HG02759 (cell line): ENCODE results near the gene ACIN1.
A peak's percentile ranks its signal among the peaks of the same experiment; 100 is the strongest.

Experiments
- ATAC-seq: cut with Tn5 transposase; IDR thresholded peaks from one replicate; pipeline ENCODE4 v1.9.1; 2021; ENCODE audit warnings: mild to moderate bottlenecking, moderate library complexity; ENCODE audit not compliant: unreplicated experiment

ACIN1 gene, protein sequence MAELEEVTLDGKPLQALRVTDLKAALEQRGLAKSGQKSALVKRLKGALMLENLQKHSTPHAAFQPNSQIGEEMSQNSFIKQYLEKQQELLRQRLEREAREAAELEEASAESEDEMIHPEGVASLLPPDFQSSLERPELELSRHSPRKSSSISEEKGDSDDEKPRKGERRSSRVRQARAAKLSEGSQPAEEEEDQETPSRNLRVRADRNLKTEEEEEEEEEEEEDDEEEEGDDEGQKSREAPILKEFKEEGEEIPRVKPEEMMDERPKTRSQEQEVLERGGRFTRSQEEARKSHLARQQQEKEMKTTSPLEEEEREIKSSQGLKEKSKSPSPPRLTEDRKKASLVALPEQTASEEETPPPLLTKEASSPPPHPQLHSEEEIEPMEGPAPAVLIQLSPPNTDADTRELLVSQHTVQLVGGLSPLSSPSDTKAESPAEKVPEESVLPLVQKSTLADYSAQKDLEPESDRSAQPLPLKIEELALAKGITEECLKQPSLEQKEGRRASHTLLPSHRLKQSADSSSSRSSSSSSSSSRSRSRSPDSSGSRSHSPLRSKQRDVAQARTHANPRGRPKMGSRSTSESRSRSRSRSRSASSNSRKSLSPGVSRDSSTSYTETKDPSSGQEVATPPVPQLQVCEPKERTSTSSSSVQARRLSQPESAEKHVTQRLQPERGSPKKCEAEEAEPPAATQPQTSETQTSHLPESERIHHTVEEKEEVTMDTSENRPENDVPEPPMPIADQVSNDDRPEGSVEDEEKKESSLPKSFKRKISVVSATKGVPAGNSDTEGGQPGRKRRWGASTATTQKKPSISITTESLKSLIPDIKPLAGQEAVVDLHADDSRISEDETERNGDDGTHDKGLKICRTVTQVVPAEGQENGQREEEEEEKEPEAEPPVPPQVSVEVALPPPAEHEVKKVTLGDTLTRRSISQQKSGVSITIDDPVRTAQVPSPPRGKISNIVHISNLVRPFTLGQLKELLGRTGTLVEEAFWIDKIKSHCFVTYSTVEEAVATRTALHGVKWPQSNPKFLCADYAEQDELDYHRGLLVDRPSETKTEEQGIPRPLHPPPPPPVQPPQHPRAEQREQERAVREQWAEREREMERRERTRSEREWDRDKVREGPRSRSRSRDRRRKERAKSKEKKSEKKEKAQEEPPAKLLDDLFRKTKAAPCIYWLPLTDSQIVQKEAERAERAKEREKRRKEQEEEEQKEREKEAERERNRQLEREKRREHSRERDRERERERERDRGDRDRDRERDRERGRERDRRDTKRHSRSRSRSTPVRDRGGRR

GRCh38 chr14:23094666-23095195 is at the start of gene ACIN1:
TSS of gene ACIN1 (minus strand) at chr14:23095136. CDS start at chr14:23095112, 24 bp downstream.
- peak; percentile 45 for ATAC-seq

GRCh38 chr14:23143911-23144310 is 49.0 kb upstream of the ACIN1 start:
- ATAC-seq, result no peak

DNA sequence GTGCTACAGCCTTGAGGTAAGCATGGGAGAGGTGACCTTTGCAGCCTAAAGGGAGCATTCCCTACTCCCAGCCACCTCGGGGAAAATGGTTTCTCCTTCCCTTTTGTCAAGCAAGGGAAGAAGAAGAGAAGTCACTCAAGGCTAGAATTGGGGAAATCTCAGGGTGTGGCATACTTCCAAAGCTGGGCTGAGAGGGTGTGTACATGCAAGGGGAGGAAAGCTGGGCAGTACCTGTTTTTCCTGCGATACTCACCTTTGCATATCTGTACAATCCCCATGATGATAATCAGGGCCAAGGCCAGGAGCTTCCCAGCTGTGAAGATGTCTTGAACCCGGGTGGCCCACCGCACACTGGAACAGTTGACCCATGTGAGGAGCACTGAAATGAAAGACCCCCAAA is 47.9 kb upstream of the ACIN1 start:
- no peak for ATAC-seq

GRCh38 chr14:23141706-23142444 is 46.9 kb upstream of the ACIN1 start:
- no peak for ATAC-seq

DNA sequence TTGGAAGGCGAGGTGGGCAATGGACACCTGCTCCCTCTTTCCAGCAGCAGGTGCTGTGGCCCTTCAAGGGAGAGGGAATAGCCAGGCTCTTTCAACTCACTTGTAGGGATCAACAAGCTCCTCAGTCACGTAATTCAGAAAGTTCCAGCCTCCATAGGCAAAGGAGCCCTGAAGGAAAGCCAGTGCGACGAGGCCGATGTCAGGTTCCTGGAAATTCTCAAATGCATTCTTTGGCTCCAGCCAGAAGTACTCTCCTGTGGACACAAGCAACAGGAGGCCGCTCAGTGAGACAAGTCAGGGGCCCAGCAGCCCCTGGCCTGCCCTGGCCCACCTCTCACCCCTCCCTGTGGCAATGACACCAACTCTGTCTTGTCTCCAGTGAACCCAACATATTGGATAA is 45.4 kb upstream of the ACIN1 start:
- ATAC-seq, result no peak

- no peak for ATAC-seq
Measured at GRCh38 chr14:23139874-23140273, 44.9 kb upstream of the ACIN1 start.

- no peak for ATAC-seq
Measured at GRCh38 chr14:23137813-23138535, 43.0 kb upstream of the ACIN1 start.

- ATAC-seq, result no peak
Measured at GRCh38 chr14:23137192-23137812, 42.4 kb upstream of the ACIN1 start.

- no peak for ATAC-seq
Measured at GRCh38 chr14:23136566-23137133, 41.7 kb upstream of the ACIN1 start.

DNA sequence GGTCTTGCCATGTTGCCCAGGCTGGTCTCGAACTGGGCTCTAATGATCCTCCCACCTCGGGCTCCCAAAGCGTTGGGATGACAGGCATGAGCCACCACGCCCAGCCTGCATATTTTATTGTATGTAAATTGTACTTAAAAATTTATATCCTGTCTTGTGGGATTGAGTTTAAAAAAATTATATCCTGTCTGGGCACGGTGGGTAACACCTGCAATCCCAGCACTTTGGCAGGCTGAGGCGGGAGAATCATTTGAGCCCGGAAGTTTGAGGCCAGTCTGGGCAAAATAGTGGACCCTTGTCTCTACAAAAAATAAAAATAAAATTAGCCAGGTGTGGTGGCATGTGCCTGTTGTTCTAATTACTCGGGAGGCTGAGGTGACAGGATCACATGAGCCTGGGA is 38.0 kb upstream of the ACIN1 start:
- ATAC-seq, result no peak

- ATAC-seq, result no peak
Measured at GRCh38 chr14:23131482-23131881, 36.5 kb upstream of the ACIN1 start.

- ATAC-seq, result no peak
Measured at GRCh38 chr14:23130871-23131270, 35.9 kb upstream of the ACIN1 start.

DNA sequence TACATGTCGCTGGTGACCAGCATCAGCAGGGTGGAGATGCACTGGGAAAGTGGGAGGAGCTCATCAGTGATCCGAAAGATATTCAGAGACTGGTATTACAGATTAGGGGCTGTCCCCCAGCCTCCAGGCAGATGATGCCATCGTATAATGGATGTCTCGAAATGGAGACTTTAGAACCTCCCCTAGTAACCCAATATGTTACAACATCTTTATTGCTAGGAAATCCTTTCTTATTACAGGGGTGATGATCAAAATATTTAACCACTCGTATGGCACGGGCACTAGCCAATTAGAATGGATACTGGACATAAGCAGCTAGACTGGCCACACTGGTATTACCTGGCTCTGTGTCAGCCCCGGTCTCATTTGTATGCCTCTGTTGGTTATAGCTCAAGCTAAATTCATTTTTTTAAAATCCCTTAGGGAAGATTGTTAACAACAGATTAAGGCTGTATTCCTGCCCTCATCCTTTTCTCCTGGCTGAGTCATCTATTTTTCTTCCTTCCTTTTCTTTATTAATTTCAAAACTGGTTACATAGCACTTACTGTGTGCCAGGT is 34.9 kb upstream of the ACIN1 start:
- ATAC-seq, result no peak

DNA sequence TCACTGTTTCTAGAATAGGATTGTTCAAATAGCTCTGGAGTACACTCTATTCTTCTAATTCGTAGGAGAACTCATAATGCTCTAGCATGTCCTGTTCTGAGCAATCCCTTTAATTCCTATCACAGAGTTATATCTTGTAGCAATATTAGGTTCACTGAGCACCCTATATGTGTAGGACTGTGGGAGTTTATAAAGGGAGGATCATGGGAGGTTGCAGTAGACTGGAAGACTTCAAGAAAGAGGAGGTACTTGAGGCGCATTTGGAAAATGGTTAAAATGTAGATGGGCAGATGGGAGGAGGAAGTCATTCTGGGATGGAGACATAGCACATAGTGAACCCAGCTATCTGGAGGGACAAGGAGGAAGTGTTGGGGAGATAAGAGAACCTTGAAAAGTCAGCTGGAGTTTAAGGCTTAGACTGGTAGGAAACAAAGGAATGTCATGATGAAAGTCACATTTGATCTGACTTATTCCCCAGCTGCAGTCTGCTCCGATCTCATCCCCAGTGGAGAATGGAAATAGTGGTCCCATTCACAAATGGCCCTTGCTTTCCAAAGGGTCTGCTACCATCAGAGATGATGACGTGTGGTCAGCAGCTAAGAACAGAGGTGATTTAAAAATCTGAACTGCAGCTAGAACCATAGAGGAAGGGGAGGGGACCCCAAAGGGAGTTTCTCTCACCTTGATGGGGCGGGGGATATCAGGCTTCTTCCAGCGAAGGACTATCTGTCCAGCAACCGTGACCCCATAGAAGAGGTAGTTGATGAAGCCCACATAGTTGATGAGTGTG is 34.2 kb upstream of the ACIN1 start:
- no peak for ATAC-seq

- no peak for ATAC-seq
Measured at GRCh38 chr14:23127861-23128260, 32.9 kb upstream of the ACIN1 start.

DNA sequence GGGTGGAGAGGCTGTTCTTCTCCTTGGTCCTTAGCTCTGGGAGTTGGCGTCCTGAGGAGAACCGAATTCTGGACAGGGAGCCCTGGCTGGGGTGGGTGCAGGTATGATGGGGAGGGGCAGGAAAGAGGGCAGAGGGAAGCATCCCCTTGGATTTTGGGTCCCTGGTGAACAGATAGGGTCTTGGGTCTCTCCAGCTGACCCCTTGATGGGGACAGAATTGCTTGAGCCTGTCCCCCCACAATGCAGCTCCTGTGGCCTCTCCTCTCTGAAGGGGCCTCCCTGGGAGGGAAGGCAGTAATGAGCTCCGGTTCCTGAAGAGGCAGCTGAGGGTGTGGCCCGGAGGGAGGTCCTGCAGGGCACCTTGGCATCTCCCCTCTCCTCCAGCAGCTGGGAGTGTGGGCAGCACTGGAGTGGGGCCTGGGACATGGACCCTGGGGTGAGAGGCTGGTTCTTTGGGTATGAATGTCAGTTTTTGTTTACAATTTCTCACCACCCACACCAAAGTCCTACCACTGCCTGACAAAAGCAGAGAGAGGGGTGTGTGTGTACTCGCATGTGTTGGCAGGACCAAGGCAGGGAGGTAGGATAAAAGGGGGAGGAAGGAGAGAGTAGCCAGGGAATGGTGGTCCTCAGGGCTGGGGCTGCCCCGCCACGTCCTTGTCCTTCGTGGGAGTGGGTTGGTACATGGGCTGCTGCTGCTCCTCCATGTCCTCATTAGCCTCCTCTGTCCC is 31.8 kb upstream of the ACIN1 start:
- ATAC-seq, result no peak

DNA sequence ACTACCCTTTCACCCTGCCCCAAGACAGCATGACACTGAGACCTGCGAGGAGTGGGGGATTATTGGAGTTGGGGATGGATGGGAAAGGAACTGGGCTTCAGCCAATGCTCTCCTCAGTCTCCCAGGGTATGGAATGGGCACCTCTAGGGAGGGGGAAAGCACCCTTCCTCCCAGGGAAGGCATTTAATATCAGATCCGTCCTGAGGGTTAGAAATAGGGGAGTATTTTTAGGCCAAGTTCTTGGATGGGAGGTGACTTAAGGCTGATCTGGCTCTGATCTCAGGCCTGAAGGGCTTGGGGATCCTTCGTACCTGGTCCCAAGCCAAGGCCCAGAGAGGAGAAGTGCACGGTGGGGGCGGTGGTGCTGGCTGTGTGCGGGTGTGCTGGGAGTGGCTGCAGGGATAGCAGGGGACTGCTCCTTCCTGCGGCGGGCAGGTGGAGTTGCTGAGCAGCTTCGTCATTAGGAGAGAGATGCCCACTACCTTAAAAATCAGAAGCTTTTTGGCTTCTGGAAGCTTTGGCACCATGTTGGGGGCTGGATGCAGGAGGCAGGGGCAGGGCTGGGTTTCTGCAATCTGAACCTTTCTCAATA is 31.1 kb upstream of the ACIN1 start:
- ATAC-seq, result no peak
